NCI-H524 treated with DMSO at 0.1 percent for 48 hours (cell line): Measurements from ENCODE around the gene LRRK1.

Experiments used
- DNase-seq: peaks from one replicate; lab custom pipeline; 2025; lab: John Stamatoyannopoulos, UW

Gene LRRK1

GRCh38 chr15:101058735-101059134, 139.6 kb downstream of the LRRK1 start:
- no peak for DNase-seq

- DNase-seq: no peak
These were observed 140.5 kb downstream of the LRRK1 start for GRCh38 chr15:101059381-101060341.

- DNase-seq: no peak
These were observed 141.7 kb downstream of the LRRK1 start for GRCh38 chr15:101060576-101061551.

GRCh38 chr15:101062063-101062462, 142.9 kb downstream of the LRRK1 start:
- DNase-seq: no peak

GRCh38 chr15:101062471-101063171, 143.5 kb downstream of the LRRK1 start:
- no peak for DNase-seq

- DNase-seq: no peak
These were observed 144.1 kb downstream of the LRRK1 start for GRCh38 chr15:101063212-101063611.

- no peak for DNase-seq
These were observed 145.0 kb downstream of the LRRK1 start for GRCh38 chr15:101063891-101064794.

- no peak for DNase-seq
These were observed 145.8 kb downstream of the LRRK1 start for GRCh38 chr15:101064795-101065569.

GRCh38 chr15:101065570-101066221, 146.5 kb downstream of the LRRK1 start:
- DNase-seq: no peak

GRCh38 chr15:101066501-101067408, 147.6 kb downstream of the LRRK1 start:
- no peak for DNase-seq

- DNase-seq: no peak
These were observed 148.7 kb downstream of the LRRK1 start for GRCh38 chr15:101067660-101068522.

- no peak for DNase-seq
These were observed 149.4 kb downstream of the LRRK1 start for GRCh38 chr15:101068523-101068960.

- no peak for DNase-seq
These were observed 149.9 kb downstream of the LRRK1 start for GRCh38 chr15:101068961-101069653.

GRCh38 chr15:101069654-101069973, 150.5 kb downstream of the LRRK1 start:
- no peak for DNase-seq

GRCh38 chr15:101070024-101070423, 150.9 kb downstream of the LRRK1 start:
- no peak for DNase-seq

GRCh38 chr15:101070502-101071273, 151.5 kb downstream of the LRRK1 start:
- no peak for DNase-seq
